BJ (cell line): Measurements from ENCODE around the gene GPI. TPM values are rescaled to one million over a fixed set of nuclear protein-coding genes. Genes with fewer than 3 reads are reported as not detected.

Experiments
- CTCF ChIA-PET: fragments of 350-600 bp; formaldehyde crosslinking; extraction: SDS; loops from one replicate; lab custom pipeline; 2021; ENCODE audit warnings: antibody characterized with exemption, inconsistent platforms; lab: Yijun Ruan, JAX
- POLR2A ChIA-PET: fragments of 300-600 bp; sonication (Branson Sonifier 250); formaldehyde crosslinking; extraction: SDS; loops from one replicate; lab custom pipeline; 2021; ENCODE audit warnings: antibody characterized with exemption; lab: Charles Lee
- DNase-seq: peaks from one replicate; pipeline ENCODE4 v3.0.0-alpha.2; 2011; ENCODE audit warnings: low read depth
- H3K27me3 ChIP-seq: 2 replicates; pipeline ENCODE4 v1.6.0; 2011; ENCODE audit warnings: low read length; ENCODE audit not compliant: control insufficient read depth, insufficient read depth
- H3K36me3 ChIP-seq: 2 replicates; pipeline ENCODE4 v1.5.1; 2011; ENCODE audit warnings: low read length; ENCODE audit not compliant: control insufficient read depth, insufficient read depth
- H3K4me3 ChIP-seq: 2 replicates; pipeline ENCODE4 v1.5.1; 2011; ENCODE audit warnings: low read depth, mild to moderate bottlenecking, control low read depth, low read length
- polyA plus RNA-seq: library from polyadenylated mRNA; depleted of rRNA; stranded (reverse); fragments of >200 nt; gene quantifications from 2 replicates; pipeline ENCODE4 v1.2.3, GENCODE V29; 2011
- TF ChIP-seq, protein P1 (sequence below): IDR thresholded peaks from 2 replicates; pipeline ENCODE4 v1.5.1; 2011; ENCODE audit warnings: low read depth, mild to moderate bottlenecking, control low read depth, inconsistent platforms, low read length, moderate library complexity; ENCODE audit not compliant: insufficient read depth

The GPI gene
- polyA plus RNA-seq, 1 experiment = 262 TPM

- TF ChIP-seq, protein P1, sequence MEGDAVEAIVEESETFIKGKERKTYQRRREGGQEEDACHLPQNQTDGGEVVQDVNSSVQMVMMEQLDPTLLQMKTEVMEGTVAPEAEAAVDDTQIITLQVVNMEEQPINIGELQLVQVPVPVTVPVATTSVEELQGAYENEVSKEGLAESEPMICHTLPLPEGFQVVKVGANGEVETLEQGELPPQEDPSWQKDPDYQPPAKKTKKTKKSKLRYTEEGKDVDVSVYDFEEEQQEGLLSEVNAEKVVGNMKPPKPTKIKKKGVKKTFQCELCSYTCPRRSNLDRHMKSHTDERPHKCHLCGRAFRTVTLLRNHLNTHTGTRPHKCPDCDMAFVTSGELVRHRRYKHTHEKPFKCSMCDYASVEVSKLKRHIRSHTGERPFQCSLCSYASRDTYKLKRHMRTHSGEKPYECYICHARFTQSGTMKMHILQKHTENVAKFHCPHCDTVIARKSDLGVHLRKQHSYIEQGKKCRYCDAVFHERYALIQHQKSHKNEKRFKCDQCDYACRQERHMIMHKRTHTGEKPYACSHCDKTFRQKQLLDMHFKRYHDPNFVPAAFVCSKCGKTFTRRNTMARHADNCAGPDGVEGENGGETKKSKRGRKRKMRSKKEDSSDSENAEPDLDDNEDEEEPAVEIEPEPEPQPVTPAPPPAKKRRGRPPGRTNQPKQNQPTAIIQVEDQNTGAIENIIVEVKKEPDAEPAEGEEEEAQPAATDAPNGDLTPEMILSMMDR = no peak
- Histone ChIP-seq H3K27me3 (no peaks in the 10 kb centered on the region), H3K4me3 (no peak overlapping the region), H3K36me3 (peaks cover 24% of the 10 kb centered on the region)
- CTCF ChIA-PET = interaction anchor here (0.8 to 2.8 kb wide), 12 partner anchors 9 to 231 kb away, joined by 3 to 14 read pairs (median 4); no protein-coding TSS in a partner anchor
- POLR2A ChIA-PET = no interaction called here
- no peak for DNase-seq
These were observed 27.3 kb upstream of the GPI start for GRCh38 chr19:34337739-34338138.

- CTCF ChIA-PET = interaction anchor here (0.6 kb wide), 1 partner anchor 159 kb away, joined by 3 read pairs; no protein-coding TSS in a partner anchor
- H3K36me3 ChIP-seq = peaks cover 23% of the 10 kb centered on the region
- POLR2A ChIA-PET = no interaction called here
These were observed 22.9 kb upstream of the GPI start for GRCh38 chr19:34341935-34342680.

DNA sequence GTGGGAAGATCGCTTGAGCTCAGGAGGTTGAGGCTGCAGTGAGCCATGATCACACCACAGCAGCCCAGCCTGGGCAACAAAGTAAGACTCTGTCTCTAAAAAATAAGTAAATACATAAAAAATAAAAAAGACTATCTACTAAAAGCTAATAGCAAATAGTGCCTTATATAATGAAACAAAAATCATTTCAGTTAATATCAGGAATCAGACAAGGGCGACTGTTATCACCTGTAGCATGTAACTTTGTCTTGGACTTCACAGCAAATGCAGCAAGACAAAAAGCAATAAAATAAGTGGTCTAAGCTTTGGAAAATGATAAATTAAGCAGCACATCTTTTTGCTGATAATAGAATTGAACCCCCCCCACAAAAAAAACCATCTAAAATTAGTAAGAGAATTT lies 21.2 kb upstream of the GPI start:
- ChIA-PET CTCF (interaction anchor here (0.8 to 1.3 kb wide), 2 partner anchors 118 to 171 kb away, joined by 3 read pairs; partner anchors contain the start of gene LSM14A), POLR2A (no interaction called here)
- H3K27me3 ChIP-seq = no peaks in the 10 kb centered on the region
- peaks cover 21% of the 10 kb centered on the region for H3K36me3 ChIP-seq
- H3K4me3 ChIP-seq = no peak overlapping the region
- DNase-seq = no peak
- TF ChIP-seq, protein P1 = no peak

More at GRCh38 chr19:34341935-34342680, 22.9 kb upstream of the GPI start:
- H3K27me3 ChIP-seq = no peaks in the 10 kb centered on the region
- TF ChIP-seq, protein P1 = no peak
- DNase-seq = no peak
- H3K4me3 ChIP-seq = no peak overlapping the region

GRCh38 chr19:34345947-34346351 lies 19.0 kb upstream of the GPI start:
- Histone ChIP-seq H3K27me3 (no peaks in the 10 kb centered on the region), H3K36me3 (peaks cover 20% of the 10 kb centered on the region), H3K4me3 (no peak overlapping the region)
- TF ChIP-seq, protein P1 = peak; percentile 89
- CTCF ChIA-PET = interaction anchor here (0.5 to 2.1 kb wide), 18 partner anchors 9 to 226 kb away, joined by 3 to 19 read pairs (median 4); no protein-coding TSS in a partner anchor
- POLR2A ChIA-PET = no interaction called here
- DNase-seq = no peak

DNA sequence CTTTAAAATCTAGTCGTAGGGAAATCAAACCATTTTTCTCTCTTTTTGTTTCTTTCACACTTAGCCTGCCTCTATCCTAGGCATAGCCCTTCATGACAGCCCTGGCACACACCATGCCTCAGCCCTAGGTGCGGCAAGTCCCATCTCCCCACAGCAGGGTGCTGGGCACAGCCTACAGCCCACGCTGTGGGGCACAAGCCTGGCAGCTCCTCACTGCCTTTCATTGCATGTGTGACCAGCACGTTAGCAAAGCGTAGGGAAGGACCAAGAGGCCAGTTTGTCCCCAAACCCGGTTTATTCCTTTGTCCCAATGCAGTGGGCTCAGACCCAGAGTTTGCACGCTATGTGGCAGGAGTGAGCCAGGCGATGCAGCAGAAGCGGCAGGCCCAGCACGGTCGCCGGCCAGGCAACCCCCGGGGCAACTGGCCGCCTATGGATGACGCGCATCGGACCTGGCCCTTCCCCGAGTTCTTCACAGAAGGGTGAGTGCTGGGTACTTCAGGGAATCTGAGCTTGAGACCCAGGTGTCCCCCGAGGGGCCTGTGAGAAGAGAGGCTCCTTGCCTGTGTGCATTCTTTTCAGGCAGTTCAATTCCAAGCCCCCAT lies 17.3 kb upstream of the GPI start:
- H3K27me3 ChIP-seq = no peaks in the 10 kb centered on the region
- H3K4me3 ChIP-seq = no peak overlapping the region
- CTCF ChIA-PET = interaction anchor here (1.4 to 2.1 kb wide), 4 partner anchors 14 to 127 kb away, joined by 3 to 10 read pairs (median 4); no protein-coding TSS in a partner anchor
- TF ChIP-seq, protein P1 = no peak
- peaks cover 14% of the 10 kb centered on the region for H3K36me3 ChIP-seq
- no peak for DNase-seq
- POLR2A ChIA-PET = interaction anchor here (0.6 kb wide), 1 partner anchor 50 kb away, joined by 6 read pairs; no protein-coding TSS in a partner anchor
